Measurements from ENCODE around the gene MRPL23. TPM values are rescaled to one million over a fixed set of nuclear protein-coding genes. Genes with fewer than 3 reads are reported as not detected.

The MRPL23 gene
- total and polyA plus RNA-seq, 2 donors (not counting 3 experiments of a cell fraction or from before 2014, with no cell fraction given) = 72.7 to 222 TPM

DNA sequence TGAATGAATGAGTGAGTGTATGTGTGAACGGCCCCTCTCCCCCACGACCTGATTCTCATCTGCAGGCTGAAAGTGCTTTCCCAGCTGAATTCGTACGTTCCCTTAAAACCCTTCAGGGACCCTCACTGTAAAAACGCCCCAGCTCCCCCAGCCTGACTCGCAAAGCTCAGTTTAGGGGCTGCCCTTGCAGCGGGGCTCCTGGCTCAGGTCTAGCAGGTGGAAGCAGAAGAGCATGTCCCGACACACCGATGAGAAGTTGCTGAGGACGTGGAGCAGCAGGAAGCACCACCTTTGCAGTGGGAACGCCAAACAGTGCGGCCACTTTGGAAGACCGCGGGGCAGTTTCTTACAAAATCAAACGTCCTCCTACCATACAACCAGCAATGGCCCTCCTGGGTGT, 3.6 kb upstream of the MRPL23 start:
- CTCF ChIA-PET = interaction anchor here (1.5 to 8.4 kb wide), 3 partner anchors 22 to 291 kb away, joined by 4 to 102 read pairs (median 4); no protein-coding TSS in a partner anchor
- Histone ChIP-seq H3K9me1 (replicated peaks; ENCODE audit: control insufficient read depth, extremely low read depth, insufficient read depth, low read length) (no peaks in the 10 kb centered on the region), H3K4me3 (replicated peaks in 1 of 3; ENCODE audit: insufficient read depth in 1 of 3, low read depth in 1 of 3, low read length in 3 of 3) (no peak overlapping the region), H3K27me3 (ENCODE audit: control insufficient read depth in 2 of 2, insufficient read depth in 2 of 2, low read length in 2 of 2) (no peaks in the 10 kb centered on the region), H3K36me3 (ENCODE audit: control insufficient read depth in 2 of 2, extremely low read depth in 1 of 2, insufficient read depth in 2 of 2, low read length in 2 of 2) (no peaks in the 10 kb centered on the region), H3K4me1 (ENCODE audit: control insufficient read depth, extremely low read depth, insufficient read depth, low read length) (no peaks in the 10 kb centered on the region), H3K4me2 (ENCODE audit: insufficient read depth, low read length) (no peak overlapping the region), H3K27ac (ENCODE audit: insufficient read depth, low read depth, low read length) (no peak overlapping the region), H3K79me2 (ENCODE audit: control insufficient read depth, insufficient read depth, low read length) (no peaks in the 10 kb centered on the region), H2AFZ (ENCODE audit: low read depth, low read length) (no peak overlapping the region), H3K9ac (replicated peaks; ENCODE audit: extremely low read depth, insufficient read depth, low read length) (no peak overlapping the region), H4K20me1 (replicated peaks; ENCODE audit: control insufficient read depth, extremely low read depth, insufficient read depth, low read length) (no peaks in the 10 kb centered on the region), H3K9me3 (replicated peaks; ENCODE audit: control insufficient read depth, insufficient read depth, low read length) (no peaks in the 10 kb centered on the region)
- POLR2A ChIA-PET = no interaction called here
- TF ChIP-seq POLR2A (IDR thresholded peaks at IDR 0.05; ENCODE audit: low read depth, low read length) = no peak
- TF ChIP-seq EZH2 (IDR thresholded peaks at IDR 0.05; ENCODE audit: borderline replicate concordance, low read depth, low read length, severe bottlenecking) = no peak
- no peak for TF ChIP-seq POLR2AphosphoS5 (IDR thresholded peaks at IDR 0.05; ENCODE audit: insufficient read depth, low read depth, low read length)
- TF ChIP-seq JUN (IDR thresholded peaks at IDR 0.05; ENCODE audit: borderline replicate concordance, insufficient read depth, insufficient read length, low read depth) = no peak
- TF ChIP-seq FOS (IDR thresholded peaks at IDR 0.05; ENCODE audit: borderline replicate concordance, insufficient read depth, low read length) = no peak
- TF ChIP-seq GATA2 (IDR thresholded peaks at IDR 0.05; ENCODE audit: insufficient read depth, insufficient read length, low read depth, low read length) = no peak
- TF ChIP-seq, protein P1, sequence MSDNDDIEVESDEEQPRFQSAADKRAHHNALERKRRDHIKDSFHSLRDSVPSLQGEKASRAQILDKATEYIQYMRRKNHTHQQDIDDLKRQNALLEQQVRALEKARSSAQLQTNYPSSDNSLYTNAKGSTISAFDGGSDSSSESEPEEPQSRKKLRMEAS (IDR thresholded peaks at IDR 0.05; ENCODE audit: insufficient read depth, insufficient read length) = no peak
- TF ChIP-seq, protein P2, sequence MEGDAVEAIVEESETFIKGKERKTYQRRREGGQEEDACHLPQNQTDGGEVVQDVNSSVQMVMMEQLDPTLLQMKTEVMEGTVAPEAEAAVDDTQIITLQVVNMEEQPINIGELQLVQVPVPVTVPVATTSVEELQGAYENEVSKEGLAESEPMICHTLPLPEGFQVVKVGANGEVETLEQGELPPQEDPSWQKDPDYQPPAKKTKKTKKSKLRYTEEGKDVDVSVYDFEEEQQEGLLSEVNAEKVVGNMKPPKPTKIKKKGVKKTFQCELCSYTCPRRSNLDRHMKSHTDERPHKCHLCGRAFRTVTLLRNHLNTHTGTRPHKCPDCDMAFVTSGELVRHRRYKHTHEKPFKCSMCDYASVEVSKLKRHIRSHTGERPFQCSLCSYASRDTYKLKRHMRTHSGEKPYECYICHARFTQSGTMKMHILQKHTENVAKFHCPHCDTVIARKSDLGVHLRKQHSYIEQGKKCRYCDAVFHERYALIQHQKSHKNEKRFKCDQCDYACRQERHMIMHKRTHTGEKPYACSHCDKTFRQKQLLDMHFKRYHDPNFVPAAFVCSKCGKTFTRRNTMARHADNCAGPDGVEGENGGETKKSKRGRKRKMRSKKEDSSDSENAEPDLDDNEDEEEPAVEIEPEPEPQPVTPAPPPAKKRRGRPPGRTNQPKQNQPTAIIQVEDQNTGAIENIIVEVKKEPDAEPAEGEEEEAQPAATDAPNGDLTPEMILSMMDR (IDR thresholded peaks at IDR 0.05; ENCODE audit: extremely low read depth in 1 of 2, insufficient read depth in 1 of 2, low read depth in 1 of 2, low read length in 2 of 2) = no peak
- TF ChIP-seq MYC (IDR thresholded peaks at IDR 0.05; ENCODE audit: low read depth, low read length) = no peak
- intact Hi-C loops (cut with micrococcal nuclease) (no loop called here), dilution Hi-C loops (cut with MboI; ENCODE audit: extremely low pct_ligation_motif_present, low sequenced_read_pairs) (no loop called here)
- DNase-seq (ENCODE audit: low read depth, low spot score) (no peak), FAIRE-seq (no peak)
- BruUV-seq (replicated peaks) = no TSS peak
